SKM-1 (cell line): Measurements from ENCODE around the gene FSTL1.
A peak's percentile ranks its signal among the peaks of the same experiment; 100 is the strongest.

ENCODE experiments used
- DNase-seq: peaks from one replicate; lab custom pipeline; 2025; ENCODE audit not compliant: unreplicated experiment; lab: John Stamatoyannopoulos, UW

FSTL1 gene

DNA sequence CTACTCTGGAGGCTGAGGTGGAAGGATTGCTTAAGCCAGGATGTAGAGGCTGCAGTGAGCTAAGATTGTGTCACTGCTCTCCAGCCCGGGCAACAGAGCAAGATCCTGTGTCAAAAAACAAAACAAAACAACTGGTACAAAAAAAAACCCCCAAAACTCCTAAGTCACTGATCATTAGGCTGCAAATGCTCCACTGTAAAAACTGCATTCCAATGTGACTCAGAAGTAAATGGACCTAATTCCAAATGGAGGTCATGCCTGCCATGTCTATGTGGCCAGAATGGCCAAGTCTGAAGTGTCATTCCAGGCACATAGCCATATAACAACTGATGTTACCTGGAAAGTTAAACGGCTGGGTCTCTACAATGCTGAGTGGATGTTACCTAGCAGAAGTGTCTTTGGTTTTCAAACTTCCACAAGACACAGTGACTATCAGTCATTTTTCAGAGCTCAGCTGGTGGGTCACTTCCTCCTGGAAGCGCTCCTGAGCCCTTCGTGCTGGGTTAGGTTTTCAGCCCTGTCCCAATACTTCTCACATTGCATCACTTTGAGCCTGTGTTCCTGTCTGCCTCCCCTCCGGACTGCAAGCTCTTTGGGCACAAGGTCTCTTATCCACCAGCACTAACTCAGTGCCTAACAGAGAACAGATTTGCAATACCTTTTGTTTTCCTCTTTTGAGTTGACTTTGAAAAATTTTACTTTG is 10.6 kb downstream of the FSTL1 start:
- peak; percentile 65 for DNase-seq

DNA sequence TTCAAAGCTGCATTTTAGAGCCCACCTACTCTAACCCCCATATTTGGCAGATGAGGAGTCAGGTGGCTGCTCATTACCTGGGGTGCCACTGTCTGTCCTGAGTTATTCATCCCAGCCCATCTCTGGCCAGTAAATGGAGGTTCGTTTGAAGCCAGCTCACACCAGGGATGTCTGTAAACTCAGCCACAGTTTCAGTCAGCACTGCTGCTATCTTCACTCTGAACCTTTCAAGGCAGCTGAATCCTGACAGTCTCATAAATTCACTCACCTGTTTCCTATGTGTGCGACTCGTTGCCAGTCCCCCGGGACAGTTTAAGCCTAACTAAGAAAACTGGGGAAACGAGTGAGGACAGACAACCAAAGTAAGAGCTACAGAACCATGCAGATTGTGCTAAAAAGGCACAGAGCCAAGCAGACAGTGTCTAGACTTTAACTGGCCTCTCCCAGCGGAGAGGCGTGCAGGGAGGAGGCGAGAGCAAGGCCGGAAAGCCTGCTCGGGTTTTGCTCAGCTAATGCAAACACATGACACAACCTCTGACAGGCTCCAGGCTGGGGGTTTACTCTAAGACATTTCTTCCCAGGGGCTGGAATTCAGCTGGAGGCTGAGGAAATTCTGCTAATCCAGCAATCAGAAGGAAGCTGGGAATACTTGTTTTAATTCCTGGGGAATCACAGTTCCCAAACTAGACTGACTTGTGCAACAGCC is 12.0 kb downstream of the FSTL1 start:
- no peak for DNase-seq

DNA sequence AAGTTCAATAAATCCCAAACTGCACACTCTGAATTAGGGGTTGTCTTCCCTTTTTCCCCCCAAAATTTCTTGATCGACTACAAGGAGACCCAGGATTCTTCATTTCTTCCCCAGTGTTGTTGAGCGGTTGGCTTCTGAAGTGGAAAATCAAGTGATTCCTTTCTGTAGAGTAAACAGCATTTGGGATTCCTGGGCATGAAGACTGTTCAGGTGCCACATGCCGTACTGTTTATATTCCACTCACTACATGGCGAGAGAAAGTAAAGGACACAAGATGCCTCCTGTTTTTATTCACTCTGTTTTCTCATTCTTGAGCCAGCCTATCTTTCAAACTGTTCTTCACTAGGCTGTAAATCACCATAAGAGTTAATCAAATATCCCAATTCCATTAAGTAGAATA is 12.6 kb downstream of the FSTL1 start:
- DNase-seq, result no peak

DNA sequence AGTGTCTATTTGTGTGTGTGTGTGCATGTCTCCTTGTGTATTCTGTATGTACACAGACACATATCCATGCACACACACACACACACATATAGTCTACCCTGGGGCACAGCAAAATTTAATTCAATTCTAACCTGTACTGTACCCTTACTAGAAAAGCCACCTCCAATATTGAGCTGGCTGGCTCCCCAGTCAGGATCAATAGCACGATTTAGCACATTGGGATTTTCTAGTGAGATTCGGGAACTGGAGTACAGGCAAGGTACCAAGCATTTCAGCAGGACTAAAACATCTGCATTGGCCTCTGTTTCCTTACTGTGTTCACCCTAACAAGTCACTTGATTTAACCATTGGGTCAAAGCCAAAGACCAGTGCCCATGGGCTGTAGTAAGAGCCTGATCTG is 13.2 kb downstream of the FSTL1 start:
- no peak for DNase-seq

DNA sequence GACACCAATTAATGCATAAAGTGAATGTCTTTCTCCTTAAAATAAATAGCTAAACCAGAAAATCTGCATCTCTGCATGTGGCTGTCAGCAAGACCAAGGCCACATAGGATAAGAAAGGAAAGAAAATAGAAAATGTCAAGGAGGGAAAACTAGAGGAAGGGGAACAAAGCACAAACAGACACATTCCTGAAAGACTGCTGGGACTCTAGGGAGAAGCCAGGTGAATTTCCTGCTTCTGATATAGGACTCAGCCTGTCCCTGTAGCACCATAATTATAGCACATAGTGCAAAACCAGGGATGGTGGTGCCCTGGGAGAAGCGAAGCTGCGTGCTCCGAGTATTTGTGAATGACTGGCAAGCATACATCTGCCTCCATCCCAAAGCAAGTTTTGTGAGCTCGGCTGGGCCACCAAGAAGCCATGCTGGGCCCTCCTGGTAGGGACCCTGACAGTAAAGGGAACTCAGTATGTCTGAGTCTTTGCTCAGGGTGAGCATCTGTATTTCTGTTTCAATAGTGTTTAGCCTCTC is 14.2 kb downstream of the FSTL1 start:
- DNase-seq, result no peak

DNA sequence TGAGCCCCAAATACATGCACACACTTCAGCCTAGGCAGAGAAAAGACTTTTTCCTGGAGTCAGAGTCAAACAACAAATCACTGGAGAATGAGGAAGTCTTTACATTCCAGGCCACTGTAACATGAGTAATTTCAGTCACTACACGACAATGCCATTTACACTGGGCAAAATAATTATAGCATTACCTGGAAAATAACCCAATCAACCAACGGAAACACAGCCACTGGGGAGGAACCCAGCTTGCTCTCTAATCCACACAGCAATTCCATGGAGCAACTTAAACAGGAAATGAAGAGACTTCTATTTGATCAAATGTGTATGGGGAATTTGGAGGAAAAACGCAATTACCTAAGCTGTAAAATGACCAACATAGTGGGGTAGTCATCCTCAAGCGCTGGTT is 15.2 kb downstream of the FSTL1 start:
- no peak for DNase-seq

DNA sequence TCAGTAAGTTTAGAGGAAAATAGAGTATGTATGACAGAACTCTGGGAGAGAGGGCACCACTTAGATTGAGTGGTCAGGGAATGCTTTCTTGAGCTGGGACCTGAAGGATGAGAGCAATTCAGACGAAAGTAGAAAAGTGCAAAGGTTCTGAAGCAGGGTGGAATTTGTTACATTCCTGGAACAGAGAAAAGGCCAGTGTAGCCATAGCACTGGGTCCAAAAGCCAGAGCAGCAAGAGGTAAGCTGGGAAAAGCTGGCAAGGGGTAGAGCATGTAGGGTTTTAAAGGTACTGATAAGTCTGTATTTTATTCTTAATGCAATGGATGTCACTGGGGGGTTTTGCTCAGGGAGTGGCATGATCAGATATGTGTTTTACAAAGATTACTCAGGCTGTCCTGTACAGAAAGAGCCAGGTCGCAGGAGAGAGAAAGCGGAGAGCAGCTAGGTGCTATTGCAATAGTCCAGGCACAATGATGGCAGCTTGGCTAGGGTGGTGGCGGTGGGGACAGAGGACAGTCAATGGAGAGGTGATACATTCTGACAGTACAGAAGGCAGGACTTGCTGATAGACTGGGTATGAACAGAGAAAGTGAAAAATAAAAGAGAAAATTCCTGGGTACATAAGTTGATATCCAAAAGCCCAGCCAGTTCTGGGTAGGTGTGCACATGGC is 17.0 kb downstream of the FSTL1 start:
- DNase-seq, result no peak

DNA sequence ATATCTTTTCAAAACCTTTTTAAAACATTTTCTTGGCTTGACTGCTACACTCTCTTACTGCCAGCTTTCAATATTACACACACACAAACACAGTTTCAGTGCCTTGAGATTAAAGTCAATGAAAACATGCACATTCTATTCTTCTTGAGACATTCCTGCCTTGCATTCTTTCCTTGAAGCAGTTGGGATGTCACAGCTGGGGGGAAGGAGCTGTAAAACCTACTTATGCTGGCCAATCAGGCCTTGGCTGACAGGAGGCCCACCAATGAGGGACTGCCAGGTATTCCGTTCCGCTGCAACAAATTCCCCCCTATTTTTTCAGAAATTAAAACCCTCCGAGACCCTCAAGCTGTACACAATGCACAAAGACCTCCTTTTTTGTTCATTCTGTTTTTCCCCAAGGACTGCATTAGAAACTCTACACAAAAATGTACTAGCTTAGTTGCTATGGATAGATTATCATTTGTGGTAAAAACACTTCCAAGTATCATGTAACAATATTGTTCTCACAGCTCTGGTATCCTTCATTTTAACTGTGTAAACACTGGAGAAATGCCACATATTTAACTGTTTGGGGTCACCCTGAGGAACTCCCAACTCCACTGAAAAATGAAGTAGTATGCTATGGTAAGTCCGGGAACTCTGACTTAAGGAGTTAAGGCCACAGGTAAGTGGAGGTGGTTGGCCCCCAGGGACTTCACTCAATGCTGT is 18.5 kb downstream of the FSTL1 start:
- DNase-seq, result no peak

DNA sequence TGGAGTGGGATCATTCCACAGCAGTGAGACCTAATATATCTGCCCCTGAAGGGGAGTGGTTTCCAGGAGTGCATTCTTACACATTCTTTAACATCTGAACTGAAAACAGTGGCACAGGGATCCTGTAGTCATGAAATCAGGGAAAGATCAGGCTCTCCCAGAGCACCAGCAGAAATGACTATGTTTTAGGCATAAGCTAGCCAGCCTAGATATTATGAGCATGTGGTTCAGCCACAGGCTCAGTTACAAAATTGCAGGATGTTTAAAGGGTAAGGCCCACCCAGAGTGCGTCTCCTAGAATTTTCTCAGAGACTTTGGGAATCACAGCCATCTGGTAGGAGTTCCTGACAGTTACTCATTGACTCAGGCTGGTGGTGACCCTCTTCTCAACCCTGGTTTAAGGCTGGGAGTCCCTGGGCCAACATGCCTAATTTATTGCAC is 20.9 kb downstream of the FSTL1 start:
- DNase-seq, result no peak

DNA sequence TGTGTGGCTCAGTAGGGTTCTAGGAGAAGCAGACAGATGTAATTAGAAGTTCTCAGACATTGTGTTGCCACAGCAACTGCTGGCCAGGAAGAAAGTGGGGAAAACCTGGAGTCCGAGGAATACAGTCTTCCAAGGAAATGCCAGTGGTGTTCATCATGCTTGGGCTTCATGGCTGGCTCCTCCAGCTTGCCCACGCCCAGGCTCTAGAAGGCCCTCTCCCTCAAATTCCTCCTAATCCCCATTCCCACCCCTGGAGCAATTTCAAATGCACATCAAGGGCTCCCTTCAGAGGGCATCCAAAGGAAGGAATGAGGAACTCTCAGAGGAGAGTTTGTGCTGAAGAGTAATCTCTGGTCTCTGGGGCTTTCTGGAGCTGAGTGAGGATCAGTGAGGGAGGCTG is 21.9 kb downstream of the FSTL1 start:
- no peak for DNase-seq

DNA sequence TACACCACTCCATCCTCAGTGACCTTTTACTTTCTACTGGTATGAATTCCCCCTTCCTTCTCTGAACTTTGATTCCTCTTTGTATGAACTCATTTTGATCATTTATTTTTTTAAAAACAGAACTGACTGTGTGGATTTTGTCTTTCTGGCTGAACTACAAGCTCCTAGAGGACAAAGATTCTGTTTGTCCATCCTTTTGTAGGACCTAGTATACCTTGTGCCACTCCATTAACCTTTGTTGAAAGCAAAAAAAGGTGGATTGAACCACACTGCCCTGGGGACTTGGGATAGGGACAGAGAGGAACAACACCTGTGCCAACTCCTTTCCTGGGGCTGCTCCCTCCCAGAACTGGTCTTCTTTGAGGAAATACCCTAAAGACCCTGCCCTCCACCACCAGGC is 23.6 kb downstream of the FSTL1 start:
- no peak for DNase-seq

DNA sequence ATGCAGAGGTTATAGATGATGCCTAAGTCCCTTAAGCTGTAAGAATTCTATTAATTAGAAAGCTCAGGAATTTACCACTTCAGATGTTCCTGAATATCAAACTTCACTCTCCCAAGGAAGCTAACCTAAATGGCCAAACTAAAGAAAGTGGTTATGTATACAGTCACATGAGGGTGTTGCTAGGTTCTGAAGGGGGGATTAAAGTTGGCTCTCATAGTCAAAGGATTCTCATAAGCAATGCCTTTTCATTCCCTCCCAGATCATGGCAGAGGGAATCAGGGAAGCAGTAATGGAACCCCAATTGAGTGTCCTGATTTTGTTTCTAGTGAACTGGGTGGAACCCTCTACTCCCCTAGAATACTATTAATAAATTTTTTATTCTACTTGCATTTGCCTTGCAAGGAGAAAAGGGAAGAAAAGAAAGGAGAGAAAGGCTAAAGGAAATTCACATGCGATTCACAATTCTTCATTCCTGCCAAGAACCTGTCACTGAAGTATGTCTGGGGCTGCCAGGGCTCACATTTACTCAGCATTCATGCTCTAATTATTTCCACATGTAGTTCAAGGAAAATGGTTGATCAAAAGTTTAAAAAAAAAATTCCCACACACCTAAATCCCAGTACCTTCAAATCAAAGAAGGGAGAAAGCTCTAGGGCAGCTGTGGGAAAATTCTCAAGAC is 25.1 kb downstream of the FSTL1 start:
- no peak for DNase-seq

DNA sequence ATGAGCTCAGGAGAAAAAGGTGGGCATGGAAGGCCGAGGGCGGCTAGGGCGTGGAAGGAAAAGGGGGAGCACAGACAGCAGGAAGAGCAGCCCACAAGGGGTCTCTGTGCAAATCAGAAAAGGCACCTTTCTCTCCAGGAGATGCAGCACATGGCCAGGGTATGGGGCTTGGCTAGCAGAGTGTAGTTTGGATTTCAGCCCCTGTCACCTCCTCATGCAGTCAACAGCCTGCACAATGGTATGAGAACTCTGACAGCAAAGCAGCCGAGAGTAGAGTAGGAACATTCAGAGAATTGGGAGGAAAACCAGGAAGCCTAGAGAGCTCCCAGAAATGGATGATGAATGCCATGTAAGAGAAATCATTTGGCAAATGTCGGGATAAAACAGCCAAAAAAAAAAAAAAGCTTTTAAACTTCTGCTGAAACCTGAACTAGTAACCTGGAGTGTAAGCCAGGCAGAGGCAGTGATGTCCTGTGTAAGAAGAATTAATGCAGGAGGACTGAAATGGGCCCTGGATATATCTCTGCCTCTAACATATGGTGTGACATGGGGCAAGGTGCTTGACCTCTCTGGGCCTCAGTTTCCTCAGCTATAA is 25.7 kb downstream of the FSTL1 start:
- DNase-seq, result no peak

DNA sequence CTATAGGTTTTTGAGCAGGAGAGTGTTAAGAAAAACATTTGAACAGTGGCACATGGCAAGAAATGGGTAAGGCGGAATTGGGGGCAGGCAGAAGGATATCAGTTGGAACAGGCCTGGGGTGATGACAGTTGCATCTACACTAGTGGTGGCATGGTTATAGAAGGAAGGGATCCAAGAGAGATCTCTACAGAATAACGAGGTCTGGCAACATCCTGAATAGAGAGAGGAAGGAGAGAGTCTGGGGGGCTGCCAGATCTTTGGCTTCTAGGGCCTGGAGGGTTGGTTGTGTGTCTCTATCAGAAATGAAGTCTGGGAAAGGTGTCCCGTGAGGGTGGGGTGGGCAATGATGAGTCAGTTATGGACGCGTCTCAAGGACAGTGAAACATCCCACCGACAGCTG is 26.3 kb downstream of the FSTL1 start:
- DNase-seq, result no peak

DNA sequence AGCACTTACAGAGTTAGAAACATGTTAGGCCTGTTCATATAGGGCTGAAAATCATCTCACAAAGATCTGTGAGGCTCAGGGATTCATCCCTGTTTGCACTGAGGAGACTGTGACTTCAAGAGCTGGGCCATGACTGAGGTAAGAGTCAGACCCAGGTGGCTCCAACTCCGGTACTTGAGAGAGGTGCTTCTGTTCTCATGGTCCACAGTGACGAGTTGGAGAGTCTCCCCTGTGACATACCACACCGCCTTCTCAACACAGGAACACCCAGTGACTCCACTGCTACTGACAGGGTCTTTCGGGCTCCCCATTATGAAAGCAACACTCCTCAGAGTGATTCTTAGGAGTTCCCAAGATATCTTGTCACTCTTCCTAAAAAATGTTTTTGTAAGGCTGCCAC is 27.4 kb downstream of the FSTL1 start:
- DNase-seq, result no peak

DNA sequence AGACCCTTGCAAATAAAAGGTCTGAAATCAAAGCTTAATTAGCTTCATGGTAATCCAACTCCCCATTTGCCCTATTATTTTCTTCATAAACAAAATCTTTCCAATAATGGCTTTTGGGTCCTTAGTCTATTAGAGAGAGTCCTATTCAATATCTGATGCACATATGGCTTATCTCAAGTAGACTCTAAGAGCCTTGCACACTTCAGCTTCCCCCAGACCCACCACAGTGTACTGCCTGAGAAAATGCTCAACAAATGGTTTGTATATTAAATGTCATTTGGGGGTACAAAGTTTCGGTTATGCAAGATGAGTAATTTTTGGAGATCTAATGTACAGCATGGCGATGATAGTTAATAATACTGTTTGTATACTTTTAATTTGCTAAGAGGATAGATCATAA is 28.9 kb downstream of the FSTL1 start:
- no peak for DNase-seq

DNA sequence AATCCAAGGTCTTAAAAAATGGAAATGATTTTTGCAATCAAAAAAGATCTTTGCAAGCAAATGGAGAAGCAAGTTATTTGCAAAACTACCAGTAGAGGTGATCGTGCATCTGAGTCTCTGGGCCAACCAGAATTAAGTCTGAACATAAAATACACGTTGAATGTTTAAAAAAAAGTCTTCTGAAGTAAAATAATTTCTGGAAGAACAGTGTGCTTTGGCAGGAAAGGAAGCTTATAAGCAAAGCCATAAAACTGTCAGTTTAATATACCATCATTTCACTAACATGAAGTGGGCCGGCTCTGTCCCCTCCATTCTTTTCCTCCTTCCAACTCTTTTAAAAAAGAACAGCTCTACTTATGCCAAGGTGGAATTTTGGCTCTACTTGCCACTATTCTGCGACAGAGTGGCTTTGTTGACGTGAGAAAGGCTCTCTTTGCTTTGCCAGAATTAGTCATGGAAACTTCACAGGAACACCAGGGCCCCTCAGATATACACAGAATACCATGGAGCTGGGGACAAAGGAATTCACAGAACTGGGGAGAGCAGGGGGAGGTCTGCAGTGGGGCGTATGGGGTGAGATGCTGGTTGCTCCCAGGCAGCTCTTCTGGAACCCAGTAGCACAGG is 29.8 kb downstream of the FSTL1 start:
- no peak for DNase-seq

DNA sequence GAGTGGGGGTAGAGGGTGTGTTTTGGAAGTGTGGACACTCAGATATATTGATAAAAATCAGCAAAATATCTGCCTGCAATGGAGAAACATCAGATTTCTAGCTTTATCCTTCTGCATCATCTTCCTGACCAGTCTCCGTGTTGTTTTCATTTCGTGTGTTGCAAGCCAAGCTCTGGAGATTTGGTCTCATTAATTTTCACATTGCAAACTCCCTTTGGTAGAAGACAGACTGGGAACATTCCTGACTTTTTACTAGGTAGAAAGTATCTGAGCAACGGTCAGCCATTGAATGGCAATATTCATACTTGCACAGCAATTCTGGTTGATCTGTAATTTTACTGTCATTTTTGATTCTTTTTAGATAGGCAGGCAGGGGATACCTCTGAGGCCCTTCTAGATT is 30.4 kb downstream of the FSTL1 start:
- no peak for DNase-seq

DNA sequence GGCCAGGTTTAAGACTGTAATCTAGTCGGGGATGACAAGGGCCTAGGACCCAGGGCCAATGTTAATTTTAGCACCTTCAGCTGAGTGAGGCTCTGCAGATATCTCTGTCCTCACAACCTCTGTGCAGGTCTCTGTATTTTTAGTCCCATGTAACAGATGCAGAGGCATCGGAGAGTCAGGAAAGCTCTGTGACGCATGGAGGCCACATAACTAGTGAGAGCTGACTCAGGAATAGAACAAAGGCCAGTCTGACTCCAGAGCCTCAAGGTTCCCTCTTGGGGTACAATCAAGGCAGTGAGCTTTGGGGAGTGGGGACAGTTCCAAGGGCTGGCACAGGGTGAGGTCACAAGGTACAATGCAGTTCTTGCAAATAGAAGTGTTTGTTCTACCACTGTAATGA is 31.0 kb downstream of the FSTL1 start:
- no peak for DNase-seq

DNA sequence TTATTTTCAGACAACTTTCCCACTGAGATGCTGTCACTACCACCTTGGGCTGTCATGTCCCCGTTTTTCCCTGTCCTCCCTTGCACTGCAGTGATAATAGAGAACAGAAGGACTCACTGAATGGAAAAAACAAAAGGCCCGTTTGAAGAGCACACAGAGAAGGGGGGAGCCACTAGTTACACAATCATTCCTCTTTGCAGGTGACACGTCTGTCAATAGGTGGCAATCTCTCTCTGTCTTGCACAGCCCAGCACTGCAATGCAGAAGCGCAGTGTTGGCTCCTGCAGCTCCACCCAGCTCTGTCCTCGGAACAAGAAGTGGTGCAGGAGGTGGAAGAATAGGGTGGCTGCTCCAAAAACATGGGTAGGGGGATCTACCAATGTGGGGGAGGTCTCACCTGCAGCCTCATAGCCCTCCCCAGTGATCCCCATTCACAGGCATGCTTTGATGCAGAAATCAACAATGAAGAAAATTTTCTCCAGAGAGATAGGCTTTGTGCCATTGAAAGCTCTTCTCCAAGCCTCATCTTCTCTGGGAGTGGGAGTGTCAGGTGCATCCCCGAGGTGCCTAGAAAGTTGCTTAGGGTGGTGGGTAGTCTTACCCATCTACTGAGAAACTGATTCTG is 31.8 kb downstream of the FSTL1 start:
- DNase-seq, result peak; percentile 60
